NCI-H146 treated with DMSO at 0.1 percent for 48 hours (cell line): ENCODE data around the gene GPR153.

Experiments
- DNase-seq: peaks from one replicate; lab custom pipeline; 2025; ENCODE audit not compliant: unreplicated experiment; lab: John Stamatoyannopoulos, UW

The GPR153 gene

GRCh38 chr1:6249739-6250689 is 10.9 kb downstream of the GPR153 start:
- no peak for DNase-seq

DNA sequence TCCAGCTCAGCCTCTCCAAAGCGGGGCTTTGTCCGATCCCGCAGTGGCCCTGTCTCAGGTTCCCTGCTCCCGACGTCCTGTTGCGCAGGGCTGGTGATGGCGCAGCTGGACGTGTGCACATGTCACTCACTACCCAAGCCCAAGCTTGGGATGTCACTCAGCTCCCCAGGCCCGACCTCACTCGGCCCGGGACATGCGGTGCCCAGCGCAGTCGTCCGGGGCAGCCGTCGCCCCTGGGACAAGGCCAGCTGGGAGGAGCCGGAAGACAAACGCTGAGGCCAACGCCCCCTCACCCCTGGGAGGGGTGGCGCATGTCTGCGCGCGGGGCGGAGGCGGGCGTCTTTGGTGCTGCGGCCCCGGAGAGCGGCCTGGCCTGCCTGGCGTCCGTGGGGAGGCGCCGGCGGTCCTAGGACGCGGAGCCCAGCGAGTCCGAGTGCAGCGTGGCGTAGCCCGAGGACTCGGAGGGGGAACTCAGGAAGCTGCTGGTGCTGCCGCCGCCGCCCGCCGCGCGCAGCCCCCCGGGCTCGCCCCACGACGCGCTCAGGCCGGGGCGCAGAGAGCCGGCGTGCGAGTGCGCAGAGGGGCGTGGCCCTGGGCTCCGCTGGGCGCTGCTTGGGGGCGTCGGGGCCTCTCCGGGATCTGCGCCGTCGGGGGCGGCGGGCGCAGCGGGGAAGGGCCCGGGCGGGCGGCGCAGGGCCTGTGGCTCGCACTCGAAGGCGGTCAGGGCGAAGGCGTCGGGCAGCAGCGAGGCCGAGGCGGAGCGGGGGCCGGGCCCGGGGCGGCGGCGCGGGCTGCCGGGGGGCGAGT is 11.8 kb downstream of the GPR153 start:
- DNase-seq = no peak

DNA sequence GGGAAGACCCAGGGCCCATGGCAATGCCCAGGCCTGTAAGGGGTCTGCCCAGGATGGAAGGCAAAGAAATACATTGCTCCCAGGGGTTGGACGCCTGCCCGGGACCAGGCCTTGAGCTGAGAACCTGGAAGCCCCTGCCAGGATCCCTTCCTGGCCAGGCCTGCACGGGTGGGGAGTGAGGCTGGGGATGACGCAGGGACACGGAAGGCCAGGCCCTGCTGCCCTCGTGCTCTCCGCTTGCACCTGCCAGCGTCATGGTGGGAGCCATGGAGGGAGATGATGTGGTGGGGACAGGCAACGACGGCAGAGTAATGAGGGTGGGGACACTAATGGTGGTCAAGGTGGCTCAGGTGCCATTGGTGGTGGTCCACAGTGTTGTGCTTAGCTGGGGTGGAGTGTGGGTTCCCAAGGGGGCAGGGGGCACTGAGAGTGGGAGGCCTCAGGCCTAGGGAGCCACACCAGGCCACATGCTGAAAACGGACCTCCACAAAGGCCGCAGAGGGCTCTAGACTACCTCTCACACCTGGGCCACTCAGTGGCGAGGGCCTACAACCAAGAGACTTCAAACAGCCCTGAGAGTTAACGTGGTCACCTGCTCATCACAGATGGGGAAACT is 12.6 kb downstream of the GPR153 start:
- no peak for DNase-seq

GRCh38 chr1:6247651-6248050 is 13.2 kb downstream of the GPR153 start:
- DNase-seq = no peak

GRCh38 chr1:6246497-6247467 is 14.1 kb downstream of the GPR153 start:
- peak; percentile 36 for DNase-seq

DNA sequence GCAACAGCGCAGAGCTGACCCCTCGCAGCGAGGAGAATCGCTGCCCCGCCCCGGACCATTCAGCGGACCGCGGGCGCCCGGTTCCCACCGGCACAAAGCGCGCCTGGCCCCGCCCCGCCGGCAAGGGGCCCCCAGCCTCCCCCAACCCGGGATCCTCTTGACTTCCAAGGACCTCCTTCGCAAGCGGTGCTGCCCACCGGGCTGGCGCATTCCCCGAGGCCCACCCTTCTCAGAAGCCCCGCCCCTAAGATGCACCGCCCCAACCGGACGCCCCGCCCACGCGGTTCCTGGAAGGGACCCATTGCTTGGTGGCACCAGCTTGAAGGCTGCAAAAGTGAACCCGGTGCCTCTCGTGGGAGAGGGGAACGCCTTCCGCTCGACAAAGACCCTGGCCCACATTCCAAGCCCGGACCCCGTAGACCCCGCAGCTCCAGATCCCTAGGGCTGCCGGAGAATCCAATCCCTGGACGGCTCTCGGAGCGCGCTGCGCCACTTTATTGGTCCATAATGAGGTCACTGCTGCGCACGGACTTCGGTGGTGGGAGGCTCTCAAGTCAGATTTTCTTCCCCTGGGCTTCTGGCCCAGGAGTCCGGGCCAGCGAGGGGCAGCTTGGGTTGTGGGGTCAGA is 14.9 kb downstream of the GPR153 start:
- peak; percentile 29 for DNase-seq

GRCh38 chr1:6245086-6245868 is 15.6 kb downstream of the GPR153 start:
- peak; percentile 18 for DNase-seq

DNA sequence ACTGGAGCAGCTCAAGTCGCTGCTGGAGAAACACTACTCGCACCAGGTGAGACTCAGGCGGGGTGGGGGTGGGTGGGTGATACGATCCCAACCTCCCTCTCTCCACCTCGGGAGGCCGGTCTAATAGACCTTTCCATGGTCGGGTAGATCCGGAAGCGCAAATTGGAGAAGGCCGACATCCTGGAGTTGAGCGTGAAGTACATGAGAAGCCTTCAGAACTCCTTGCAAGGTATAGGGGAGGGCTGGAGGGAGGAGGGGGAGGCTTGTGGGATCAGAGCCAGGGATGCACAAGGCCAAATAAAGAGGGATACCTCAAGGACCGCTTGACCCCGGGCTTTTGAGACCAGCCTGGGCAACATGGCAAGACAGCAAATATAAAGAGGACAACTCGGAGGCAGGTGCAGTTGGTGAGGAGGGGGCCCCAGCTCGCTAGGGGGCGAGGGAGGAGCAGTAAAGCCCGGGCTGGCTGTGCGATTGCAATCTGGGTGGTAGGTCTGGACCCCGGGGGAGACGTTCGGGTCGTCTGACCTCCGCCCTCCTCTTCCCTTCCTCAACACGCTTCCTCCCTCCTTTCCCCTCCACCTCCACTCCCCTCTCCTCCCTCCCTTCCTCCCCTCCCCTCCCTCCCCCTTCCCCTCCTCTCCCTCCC is 16.4 kb downstream of the GPR153 start:
- DNase-seq = no peak

- no peak for DNase-seq
Measured at GRCh38 chr1:6243993-6244392, 16.9 kb downstream of the GPR153 start, which contains the start of gene HES3. HES3 (plus strand) TSS chr1:6244179; CDS start chr1:6244366, 187 bp downstream.

DNA sequence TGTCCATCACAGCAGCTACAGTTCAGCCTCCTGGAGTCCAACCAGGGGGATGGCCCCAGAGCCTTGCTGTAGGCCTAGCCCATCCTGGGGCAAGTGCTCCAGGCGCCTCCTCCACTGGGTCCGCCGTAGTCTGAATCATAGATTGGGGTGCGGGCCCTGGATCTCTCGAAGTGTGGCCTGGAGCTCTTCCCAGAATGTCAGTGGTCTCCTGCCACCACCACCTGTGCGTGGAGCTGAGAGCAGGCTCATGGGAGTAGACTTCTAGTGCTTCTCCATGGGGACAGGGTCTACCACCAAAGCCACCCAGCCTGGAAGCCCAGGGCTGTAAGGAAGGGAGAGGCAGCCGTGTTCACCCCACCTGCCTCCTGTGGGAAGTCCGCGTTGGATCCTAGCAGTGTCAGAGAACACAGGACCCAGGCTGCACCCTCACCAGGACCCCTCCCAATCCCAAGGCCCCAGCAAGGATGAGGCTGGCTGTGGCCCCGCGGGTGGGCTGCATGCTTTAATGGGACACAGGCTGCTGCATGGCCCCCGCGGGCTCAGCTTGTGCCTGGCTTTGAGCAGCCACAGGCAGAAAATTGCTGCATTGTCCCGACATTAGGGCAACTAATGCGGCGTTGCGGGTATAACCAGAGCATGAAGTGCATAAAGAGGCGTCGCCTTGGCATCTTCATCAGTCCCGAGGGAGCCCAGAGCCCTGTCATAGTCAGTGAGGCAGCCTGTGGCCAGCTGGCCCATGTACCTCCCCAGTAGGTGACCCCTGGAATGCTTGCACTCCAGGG is 17.7 kb downstream of the GPR153 start:
- DNase-seq = no peak

GRCh38 chr1:6241887-6242740 is 18.8 kb downstream of the GPR153 start:
- no peak for DNase-seq

- DNase-seq = no peak
Measured at GRCh38 chr1:6241107-6241886, 19.6 kb downstream of the GPR153 start.

- DNase-seq = peak; percentile 37
Measured at GRCh38 chr1:6239950-6240768, 20.7 kb downstream of the GPR153 start.

DNA sequence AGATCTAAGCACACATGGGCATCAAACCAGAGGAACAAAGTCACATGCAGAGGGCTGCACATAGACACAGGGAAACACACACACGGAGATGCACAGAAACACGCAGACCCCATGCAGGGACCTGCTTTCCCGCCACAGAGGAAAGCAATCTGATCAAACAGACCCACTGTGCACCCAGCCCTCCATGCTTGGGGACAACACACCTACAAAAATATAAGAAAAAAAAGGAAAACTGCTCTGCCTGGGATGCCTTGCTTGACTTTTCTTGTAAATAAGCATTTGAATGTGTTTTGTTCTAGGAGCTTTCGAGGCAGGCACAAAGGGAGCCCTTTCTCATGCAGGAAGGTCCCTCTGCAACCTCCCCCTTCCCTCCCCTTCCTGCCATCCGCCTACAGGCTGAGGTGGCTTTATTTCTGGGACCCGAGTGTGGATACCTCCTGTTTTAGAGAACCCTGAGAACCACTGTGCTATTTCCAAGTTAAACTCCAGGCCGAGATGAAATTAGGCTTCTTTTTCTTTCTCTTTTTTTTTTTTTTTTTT is 21.6 kb downstream of the GPR153 start:
- DNase-seq = no peak

- DNase-seq = no peak
Measured at GRCh38 chr1:6237093-6237492, 23.8 kb downstream of the GPR153 start.
